ENCODE measurements around the gene CSNK2A1. TPM values are rescaled to one million over a fixed set of nuclear protein-coding genes. Genes with fewer than 3 reads are reported as not detected.

The CSNK2A1 gene
- total RNA-seq, 2 donors from 2014 or later: 168 to 184 TPM

GRCh38 chr20:432677-433299 lies 110.8 kb downstream of the CSNK2A1 start:
- H3K4me3 Mint-ChIP-seq: peak overlapping the region; percentile 60 to 73

GRCh38 chr20:432208-432607 lies 111.4 kb downstream of the CSNK2A1 start:
- H3K36me3 Mint-ChIP-seq (ENCODE audit: insufficient read depth in 2 of 2): peaks cover 7 to 12% of the 10 kb centered on the region in 2 donors
- ATAC-seq (replicated peaks in 1 of 2) (no peak), DNase-seq (no peak)
- peak overlapping the region; percentile 83 for H3K27ac Mint-ChIP-seq
- no peaks in the 10 kb centered on the region for H3K9me3 Mint-ChIP-seq
- H3K4me1 Mint-ChIP-seq (ENCODE audit: low read depth): peaks cover 58% of the 10 kb centered on the region
- H3K27me3 Mint-ChIP-seq (ENCODE audit: low read depth): no peaks in the 10 kb centered on the region
- H3K4me3 Mint-ChIP-seq: peak overlapping the region; percentile 48 to 73

More at GRCh38 chr20:432677-433299, 110.8 kb downstream of the CSNK2A1 start:
- ATAC-seq (replicated peaks in 1 of 2) (no peak), DNase-seq (no peak)
- Mint-ChIP-seq H3K27me3 (ENCODE audit: low read depth) (no peaks in the 10 kb centered on the region), H3K9me3 (no peaks in the 10 kb centered on the region), H3K36me3 (ENCODE audit: insufficient read depth in 2 of 2) (peaks cover 9 to 17% of the 10 kb centered on the region in 2 donors), H3K4me1 (ENCODE audit: low read depth) (peaks cover 64% of the 10 kb centered on the region), H3K27ac (peak overlapping the region; percentile 96)

- H3K9me3 Mint-ChIP-seq: no peaks in the 10 kb centered on the region
- ATAC-seq (replicated peaks in 1 of 2) (no peak), DNase-seq (peak in 1 of 2 donors; percentile 51)
- peak overlapping the region; percentile 54 for H3K27ac Mint-ChIP-seq
- H3K36me3 Mint-ChIP-seq (ENCODE audit: insufficient read depth in 2 of 2): peaks cover 7 to 9% of the 10 kb centered on the region in 2 donors
- H3K27me3 Mint-ChIP-seq (ENCODE audit: low read depth): no peaks in the 10 kb centered on the region
- peak overlapping the region in 1 of 2 donors; percentile 29 for H3K4me3 Mint-ChIP-seq
- peaks cover 65% of the 10 kb centered on the region for H3K4me1 Mint-ChIP-seq (ENCODE audit: low read depth)
Measured at GRCh38 chr20:431012-431904, 112.3 kb downstream of the CSNK2A1 start.

GRCh38 chr20:430091-430999 lies 113.2 kb downstream of the CSNK2A1 start:
- Mint-ChIP-seq H3K4me1 (ENCODE audit: low read depth) (peaks cover 62% of the 10 kb centered on the region), H3K27me3 (ENCODE audit: low read depth) (no peaks in the 10 kb centered on the region), H3K36me3 (ENCODE audit: insufficient read depth in 2 of 2) (peaks cover 5 to 9% of the 10 kb centered on the region in 2 donors), H3K9me3 (no peaks in the 10 kb centered on the region), H3K27ac (peak overlapping the region; percentile 51), H3K4me3 (no peak overlapping the region)
- ATAC-seq (replicated peaks in 1 of 2): no peak
- DNase-seq: no peak

GRCh38 chr20:428658-429200 lies 114.9 kb downstream of the CSNK2A1 start:
- no peak overlapping the region for H3K27ac Mint-ChIP-seq
- no peak overlapping the region for H3K4me3 Mint-ChIP-seq
- ATAC-seq (replicated peaks in 1 of 2) (no peak), DNase-seq (no peak)
- H3K9me3 Mint-ChIP-seq: no peaks in the 10 kb centered on the region
- H3K4me1 Mint-ChIP-seq (ENCODE audit: low read depth): peaks cover 51% of the 10 kb centered on the region
- H3K36me3 Mint-ChIP-seq (ENCODE audit: insufficient read depth in 2 of 2): peaks cover 4 to 9% of the 10 kb centered on the region in 2 donors
- H3K27me3 Mint-ChIP-seq (ENCODE audit: low read depth): no peaks in the 10 kb centered on the region

GRCh38 chr20:427849-428657 lies 115.5 kb downstream of the CSNK2A1 start:
- Mint-ChIP-seq H3K27me3 (ENCODE audit: low read depth) (no peaks in the 10 kb centered on the region), H3K4me3 (no peak overlapping the region), H3K36me3 (ENCODE audit: insufficient read depth in 2 of 2) (peaks cover 0 to 7% of the 10 kb centered on the region in 2 donors), H3K4me1 (ENCODE audit: low read depth) (peaks cover 44% of the 10 kb centered on the region), H3K27ac (no peak overlapping the region), H3K9me3 (no peaks in the 10 kb centered on the region)
- DNase-seq: no peak
- no peak for ATAC-seq (replicated peaks in 1 of 2)

GRCh38 chr20:427401-427800 lies 116.2 kb downstream of the CSNK2A1 start:
- Mint-ChIP-seq H3K9me3 (no peaks in the 10 kb centered on the region), H3K4me1 (ENCODE audit: low read depth) (peaks cover 37% of the 10 kb centered on the region), H3K36me3 (ENCODE audit: insufficient read depth in 2 of 2) (peaks cover 0 to 12% of the 10 kb centered on the region in 2 donors), H3K27me3 (ENCODE audit: low read depth) (no peaks in the 10 kb centered on the region), H3K4me3 (no peak overlapping the region), H3K27ac (no peak overlapping the region)
- DNase-seq (no peak), ATAC-seq (replicated peaks in 1 of 2) (no peak)

GRCh38 chr20:426566-426965 lies 117.0 kb downstream of the CSNK2A1 start:
- peaks cover 31% of the 10 kb centered on the region for H3K4me1 Mint-ChIP-seq (ENCODE audit: low read depth)
- no peak overlapping the region for H3K4me3 Mint-ChIP-seq
- no peaks in the 10 kb centered on the region for H3K9me3 Mint-ChIP-seq
- peaks cover 4 to 18% of the 10 kb centered on the region in 2 donors for H3K36me3 Mint-ChIP-seq (ENCODE audit: insufficient read depth in 2 of 2)
- ATAC-seq (replicated peaks in 1 of 2) (no peak), DNase-seq (no peak)
- no peak overlapping the region for H3K27ac Mint-ChIP-seq
- no peaks in the 10 kb centered on the region for H3K27me3 Mint-ChIP-seq (ENCODE audit: low read depth)

Other genes with a start within 250 kb of the CSNK2A1 start
- 10 to 100 TPM; 21.3 to 21.6 TPM for gene ZCCHC3, start 246.2 kb downstream of the CSNK2A1 start, total RNA-seq
- gene SOX12, start 218.2 kb downstream of the CSNK2A1 start, total RNA-seq: 10 to 100 TPM in 1 of 2 donors, 1 to 10 TPM in 1; 7.8 to 11.7 TPM
- gene NRSN2, start 196.7 kb downstream of the CSNK2A1 start, total RNA-seq: 10 to 100 TPM; 12.9 to 14.7 TPM
- 100 to 1,000 TPM; 165 to 281 TPM for gene TRIB3, start 163.0 kb downstream of the CSNK2A1 start, total RNA-seq
- 100 to 1,000 TPM; 176 to 198 TPM for gene RBCK1, start 135.5 kb downstream of the CSNK2A1 start, total RNA-seq
- 10 to 100 TPM; 26.7 to 28.2 TPM for gene TBC1D20, start 81.3 kb downstream of the CSNK2A1 start, total RNA-seq
- gene TCF15, start 66.5 kb upstream of the CSNK2A1 start, total RNA-seq: not detected
- 1 to 10 TPM; 5.6 to 9.7 TPM for gene SRXN1, start 109.4 kb upstream of the CSNK2A1 start, total RNA-seq
- not detected for gene SCRT2, start 132.0 kb upstream of the CSNK2A1 start, total RNA-seq
- not detected for gene SLC52A3, start 224.7 kb upstream of the CSNK2A1 start, total RNA-seq

All from activated T-cell treated with anti-CD3 and anti-CD28 coated beads, Interleukin-2, amount 50 U/mL, for 72 hours (primary cell).